H9 (cell line): ENCODE results near the gene UBE4B. TPM values are rescaled to one million over a fixed set of nuclear protein-coding genes. Genes with fewer than 3 reads are reported as not detected.

Experiments
- DNase-seq: peaks from one replicate; pipeline ENCODE4 v3.0.0-alpha.2; 2017
- H2AFZ ChIP-seq: one replicate; pipeline ENCODE4 v1.6.1; 2013; ENCODE audit warnings: mild to moderate bottlenecking, low read length, control low read depth, moderate library complexity
- H2AK5ac ChIP-seq: 2 replicates; pipeline ENCODE4 v1.6.1; 2013; ENCODE audit warnings: low read length, control low read depth, mixed read lengths; ENCODE audit not compliant: insufficient read length
- H2BK120ac ChIP-seq: one replicate; pipeline ENCODE4 v1.6.1; 2013; ENCODE audit warnings: low read depth, mild to moderate bottlenecking, low read length, control low read depth, inconsistent platforms; ENCODE audit not compliant: poor library complexity, severe bottlenecking
- H2BK12ac ChIP-seq: 2 replicates; pipeline ENCODE4 v1.6.1; 2013; ENCODE audit warnings: low read length, control low read depth, mixed read lengths, low read depth; ENCODE audit not compliant: insufficient read length
- H2BK15ac ChIP-seq: 2 replicates; pipeline ENCODE4 v1.6.1; 2013; ENCODE audit warnings: low read depth, low read length, control low read depth
- H2BK20ac ChIP-seq: one replicate; pipeline ENCODE4 v1.6.1; 2013; ENCODE audit warnings: low read depth, mild to moderate bottlenecking, low read length, control low read depth, inconsistent platforms; ENCODE audit not compliant: poor library complexity, severe bottlenecking
- H2BK5ac ChIP-seq: 2 replicates; pipeline ENCODE4 v1.6.1; 2013; ENCODE audit warnings: low read length, control low read depth, mixed read lengths; ENCODE audit not compliant: insufficient read length
- H3K14ac ChIP-seq: 2 replicates; pipeline ENCODE4 v1.6.1; 2013; ENCODE audit warnings: low read length, control low read depth; ENCODE audit not compliant: insufficient read depth
- H3K18ac ChIP-seq: 2 replicates; pipeline ENCODE4 v1.6.1; 2013; ENCODE audit warnings: low read depth, mild to moderate bottlenecking, mixed read lengths, low read length, control low read depth; ENCODE audit not compliant: insufficient read length
- H3K23ac ChIP-seq: 2 replicates; pipeline ENCODE4 v1.6.1; 2013; ENCODE audit warnings: low read length, control low read depth, mixed read lengths, low read depth; ENCODE audit not compliant: insufficient read length
- H3K23me2 ChIP-seq: 2 replicates; pipeline ENCODE4 v1.6.1; 2013; ENCODE audit warnings: low read depth, mild to moderate bottlenecking, mixed read lengths, low read length, control low read depth; ENCODE audit not compliant: insufficient read length, poor library complexity, severe bottlenecking
- H3K27ac ChIP-seq: 2 replicates; pipeline ENCODE4 v1.5.1; 2013; ENCODE audit warnings: low read length, control low read depth, mixed read lengths, low read depth; ENCODE audit not compliant: insufficient read length
- H3K27me3 ChIP-seq: 2 replicates; pipeline ENCODE4 v1.6.1; 2013; ENCODE audit warnings: low read length, control low read depth, inconsistent platforms; ENCODE audit not compliant: insufficient read depth
- H3K4ac ChIP-seq: 2 replicates; pipeline ENCODE4 v1.6.1; 2013; ENCODE audit warnings: low read depth, mild to moderate bottlenecking, control low read depth, inconsistent platforms, low read length, moderate library complexity
- H3K4me1 ChIP-seq: 2 replicates; pipeline ENCODE4 v1.6.1; 2013; ENCODE audit warnings: low read length, control low read depth, inconsistent platforms; ENCODE audit not compliant: insufficient read depth
- H3K4me2 ChIP-seq: 2 replicates; pipeline ENCODE4 v1.6.1; 2013; ENCODE audit warnings: low read length, control low read depth, mixed read lengths; ENCODE audit not compliant: insufficient read length, insufficient read depth
- H3K56ac ChIP-seq: 2 replicates; pipeline ENCODE4 v1.6.1; 2013; ENCODE audit warnings: low read depth, mild to moderate bottlenecking, mixed read lengths, low read length, control low read depth; ENCODE audit not compliant: insufficient read length
- H3K79me1 ChIP-seq: 2 replicates; pipeline ENCODE4 v1.6.1; 2013; ENCODE audit warnings: low read depth, mild to moderate bottlenecking, moderate library complexity, low read length, control low read depth, inconsistent platforms; ENCODE audit not compliant: insufficient read depth, poor library complexity, severe bottlenecking
- H3K79me2 ChIP-seq: 2 replicates; pipeline ENCODE4 v1.6.1; 2013; ENCODE audit warnings: low read length, control low read depth, inconsistent platforms; ENCODE audit not compliant: insufficient read depth
- H3K9ac ChIP-seq: 2 replicates; pipeline ENCODE4 v1.6.1; 2013; ENCODE audit warnings: low read length, control low read depth, mixed read lengths; ENCODE audit not compliant: insufficient read length; ENCODE audit errors: extremely low read depth
- H3K9me3 ChIP-seq: one replicate; pipeline ENCODE4 v1.6.1; 2013; ENCODE audit warnings: low read depth, low read length, inconsistent platforms; ENCODE audit not compliant: control insufficient read depth
- H3T11ph ChIP-seq: one replicate; pipeline ENCODE4 v1.6.1; 2013; ENCODE audit warnings: mild to moderate bottlenecking, low read length, control low read depth, inconsistent platforms
- H4K20me1 ChIP-seq: one replicate; pipeline ENCODE4 v1.6.1; 2013; ENCODE audit not compliant: control insufficient read depth, insufficient read length, insufficient read depth
- H4K5ac ChIP-seq: 2 replicates; pipeline ENCODE4 v1.6.1; 2013; ENCODE audit warnings: low read depth, mild to moderate bottlenecking, mixed read lengths, low read length, control low read depth; ENCODE audit not compliant: insufficient read length
- H4K8ac ChIP-seq: replicated peaks from 2 replicates; pipeline ENCODE4 v1.6.1; 2013; ENCODE audit warnings: low read length, control low read depth, mixed read lengths, low read depth; ENCODE audit not compliant: insufficient read length
- H4K91ac ChIP-seq: 2 replicates; pipeline ENCODE4 v1.6.1; 2013; ENCODE audit warnings: low read depth, mild to moderate bottlenecking, moderate library complexity, mixed read lengths, low read length, control low read depth; ENCODE audit not compliant: insufficient read length
- H3K27ac Mint-ChIP-seq, 3 experiments: 2 replicates in 2 of 3; 3 replicates in 1 of 3; pipeline ENCODE4 v1.8.0; 2020 to 2021; ENCODE audit warnings: mixed read lengths in 3 of 3, mild to moderate bottlenecking in 1 of 3, moderate library complexity in 1 of 3
- H3K27me3 Mint-ChIP-seq: 2 replicates; pipeline ENCODE4 v1.8.0; 2021; ENCODE audit warnings: low read depth, mild to moderate bottlenecking, moderate library complexity, mixed read lengths
- H3K36me3 Mint-ChIP-seq, 3 experiments: 2 replicates in 2 of 3; 3 replicates in 1 of 3; pipeline ENCODE4 v1.8.0; 2020 to 2021; ENCODE audit warnings: low read depth in 3 of 3, mixed read lengths in 3 of 3; ENCODE audit not compliant: insufficient read depth in 1 of 3
- H3K4me1 Mint-ChIP-seq, 2 experiments: 2 replicates each; pipeline ENCODE4 v1.8.0; 2020; ENCODE audit warnings: mixed read lengths in 2 of 2
- H3K4me3 Mint-ChIP-seq, 2 experiments: 2 replicates in 1 of 2; 3 replicates in 1 of 2; pipeline ENCODE4 v1.8.0; 2020 to 2021; ENCODE audit warnings: mild to moderate bottlenecking in 2 of 2, mixed read lengths in 2 of 2, moderate library complexity in 1 of 2
- H3K9me3 Mint-ChIP-seq, 2 experiments: 2 replicates in 1 of 2; 3 replicates in 1 of 2; pipeline ENCODE4 v1.8.0; 2020; ENCODE audit warnings: mild to moderate bottlenecking in 2 of 2, mixed read lengths in 2 of 2, moderate library complexity in 1 of 2
- total RNA-seq: library from RNA; stranded (reverse); gene quantifications from 2 replicates; pipeline ENCODE4 v1.2.1, GENCODE V29; 2021
- TF ChIP-seq, protein P1 (sequence below): fragments of 200-600 bp; sonication (generic); conservative IDR thresholded peaks from 3 replicates; pipeline ENCODE4 v1.8.0; 2021; ENCODE audit warnings: antibody characterized with exemption, mild to moderate bottlenecking

The UBE4B gene
- total RNA-seq, 1 experiment from 2014 or later, result 67.6 TPM

DNA sequence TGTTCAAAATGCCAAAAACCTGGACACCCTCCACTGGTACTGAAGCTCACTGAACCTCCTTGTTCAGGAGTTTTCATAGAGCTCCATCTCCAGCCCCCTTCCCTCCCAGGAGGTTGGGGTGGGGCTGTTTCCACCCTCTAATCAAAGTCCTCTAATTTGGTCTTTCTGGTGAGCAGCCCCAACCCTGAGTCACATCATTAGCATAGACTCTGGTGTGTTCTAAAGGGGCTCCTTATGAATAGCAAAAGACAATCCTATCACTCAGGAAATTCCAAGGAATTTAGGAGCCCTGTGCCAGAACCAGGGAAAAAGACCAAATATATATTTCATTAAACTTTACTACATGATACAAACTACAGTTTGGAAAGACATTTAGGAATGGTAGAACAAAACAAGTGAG, 13.2 kb upstream of the UBE4B start:
- no peak overlapping the region for H3K18ac ChIP-seq
- no peaks in the 10 kb centered on the region for H3K27me3 ChIP-seq
- H3T11ph ChIP-seq, result no peak overlapping the region
- no peak overlapping the region for H2BK15ac ChIP-seq
- Mint-ChIP-seq H3K4me3 (no peak overlapping the region), H3K4me1 (no peaks in the 10 kb centered on the region), H3K27me3 (peaks cover 3% of the 10 kb centered on the region; the same call in 1 of the 2 replicates), H3K9me3 (no peaks in the 10 kb centered on the region; a peak in 1 of 5 replicates), H3K36me3 (no peaks in the 10 kb centered on the region), H3K27ac (no peak overlapping the region)
- H2AK5ac ChIP-seq, result no peak overlapping the region
- H2BK12ac ChIP-seq, result no peak overlapping the region
- no peak overlapping the region for H3K4ac ChIP-seq
- no peak overlapping the region for H4K8ac ChIP-seq
- no peaks in the 10 kb centered on the region for H4K20me1 ChIP-seq
- no peak for DNase-seq
- no peaks in the 10 kb centered on the region for H3K4me1 ChIP-seq
- H3K14ac ChIP-seq, result no peak overlapping the region
- no peaks in the 10 kb centered on the region for H3K9me3 ChIP-seq
- H2BK20ac ChIP-seq, result no peak overlapping the region
- TF ChIP-seq, protein P1, sequence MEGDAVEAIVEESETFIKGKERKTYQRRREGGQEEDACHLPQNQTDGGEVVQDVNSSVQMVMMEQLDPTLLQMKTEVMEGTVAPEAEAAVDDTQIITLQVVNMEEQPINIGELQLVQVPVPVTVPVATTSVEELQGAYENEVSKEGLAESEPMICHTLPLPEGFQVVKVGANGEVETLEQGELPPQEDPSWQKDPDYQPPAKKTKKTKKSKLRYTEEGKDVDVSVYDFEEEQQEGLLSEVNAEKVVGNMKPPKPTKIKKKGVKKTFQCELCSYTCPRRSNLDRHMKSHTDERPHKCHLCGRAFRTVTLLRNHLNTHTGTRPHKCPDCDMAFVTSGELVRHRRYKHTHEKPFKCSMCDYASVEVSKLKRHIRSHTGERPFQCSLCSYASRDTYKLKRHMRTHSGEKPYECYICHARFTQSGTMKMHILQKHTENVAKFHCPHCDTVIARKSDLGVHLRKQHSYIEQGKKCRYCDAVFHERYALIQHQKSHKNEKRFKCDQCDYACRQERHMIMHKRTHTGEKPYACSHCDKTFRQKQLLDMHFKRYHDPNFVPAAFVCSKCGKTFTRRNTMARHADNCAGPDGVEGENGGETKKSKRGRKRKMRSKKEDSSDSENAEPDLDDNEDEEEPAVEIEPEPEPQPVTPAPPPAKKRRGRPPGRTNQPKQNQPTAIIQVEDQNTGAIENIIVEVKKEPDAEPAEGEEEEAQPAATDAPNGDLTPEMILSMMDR, result no peak
- no peak overlapping the region for H3K27ac ChIP-seq
- H3K9ac ChIP-seq, result no peak overlapping the region
- H3K23me2 ChIP-seq, result peaks cover 3% of the 10 kb centered on the region
- H3K79me2 ChIP-seq, result no peaks in the 10 kb centered on the region
- no peak overlapping the region for H2BK120ac ChIP-seq
- H2BK5ac ChIP-seq, result no peak overlapping the region
- H3K23ac ChIP-seq, result no peak overlapping the region
- H3K79me1 ChIP-seq, result no peaks in the 10 kb centered on the region
- no peak overlapping the region for H4K91ac ChIP-seq
- no peak overlapping the region for H4K5ac ChIP-seq
- no peak overlapping the region for H3K4me2 ChIP-seq
- H2AFZ ChIP-seq, result no peak overlapping the region
- no peak overlapping the region for H3K56ac ChIP-seq
